GM20000 (cell line): ENCODE measurements around the gene ANAPC15.
"Not testable (repeated sequence)": the region's sequence is repeated elsewhere in the genome, so short reads cannot be mapped to it uniquely, and the experiment has no call there.

Source experiments
- DNase-seq: peaks from one replicate; pipeline ENCODE4 v3.0.0; 2012; ENCODE audit warnings: low spot score
- TF ChIP-seq, protein P1 (sequence below): IDR thresholded peaks from 2 replicates; pipeline ENCODE4 v1.5.1; 2012; ENCODE audit warnings: mild to moderate bottlenecking, control low read depth; ENCODE audit errors: extremely low read depth, missing control alignments

ANAPC15 gene

GRCh38 chr11:72112143-72112977 lies at the start of gene ANAPC15:
ANAPC15 (minus strand) TSS chr11:72112695; CDS start chr11:72111276, 1,419 bp downstream.
- TF ChIP-seq, protein P1, sequence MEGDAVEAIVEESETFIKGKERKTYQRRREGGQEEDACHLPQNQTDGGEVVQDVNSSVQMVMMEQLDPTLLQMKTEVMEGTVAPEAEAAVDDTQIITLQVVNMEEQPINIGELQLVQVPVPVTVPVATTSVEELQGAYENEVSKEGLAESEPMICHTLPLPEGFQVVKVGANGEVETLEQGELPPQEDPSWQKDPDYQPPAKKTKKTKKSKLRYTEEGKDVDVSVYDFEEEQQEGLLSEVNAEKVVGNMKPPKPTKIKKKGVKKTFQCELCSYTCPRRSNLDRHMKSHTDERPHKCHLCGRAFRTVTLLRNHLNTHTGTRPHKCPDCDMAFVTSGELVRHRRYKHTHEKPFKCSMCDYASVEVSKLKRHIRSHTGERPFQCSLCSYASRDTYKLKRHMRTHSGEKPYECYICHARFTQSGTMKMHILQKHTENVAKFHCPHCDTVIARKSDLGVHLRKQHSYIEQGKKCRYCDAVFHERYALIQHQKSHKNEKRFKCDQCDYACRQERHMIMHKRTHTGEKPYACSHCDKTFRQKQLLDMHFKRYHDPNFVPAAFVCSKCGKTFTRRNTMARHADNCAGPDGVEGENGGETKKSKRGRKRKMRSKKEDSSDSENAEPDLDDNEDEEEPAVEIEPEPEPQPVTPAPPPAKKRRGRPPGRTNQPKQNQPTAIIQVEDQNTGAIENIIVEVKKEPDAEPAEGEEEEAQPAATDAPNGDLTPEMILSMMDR, result no peak
- peak; percentile 87 for DNase-seq

DNA sequence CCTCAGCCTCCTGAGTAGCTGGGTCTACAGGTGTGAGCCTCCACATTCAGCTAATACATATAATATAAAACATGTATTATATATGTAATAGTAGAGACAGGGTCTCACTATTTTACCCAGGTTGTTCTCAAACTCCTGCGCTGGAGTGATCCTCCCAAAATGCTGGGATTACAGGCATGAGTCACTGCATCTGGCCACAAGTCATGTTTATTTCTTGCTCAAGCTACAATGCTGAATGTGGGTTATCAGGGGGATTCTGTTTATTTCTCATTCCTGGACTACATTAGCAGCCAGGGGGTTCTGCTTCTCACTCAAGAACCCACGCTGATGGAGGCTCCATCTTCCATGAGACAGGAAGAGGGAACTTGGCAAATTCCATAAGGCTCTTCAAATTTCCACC lies 47.8 kb upstream of the ANAPC15 start:
- TF ChIP-seq, protein P1, result no peak
- DNase-seq, result no peak

GRCh38 chr11:72157131-72157530 lies 44.6 kb upstream of the ANAPC15 start:
- DNase-seq, result no peak
- TF ChIP-seq, protein P1, result no peak

GRCh38 chr11:72155751-72156150 lies 43.3 kb upstream of the ANAPC15 start:
- TF ChIP-seq, protein P1, result no peak
- no peak for DNase-seq

- TF ChIP-seq, protein P1, result no peak
- DNase-seq, result no peak
These were observed 42.3 kb upstream of the ANAPC15 start for GRCh38 chr11:72154816-72155215.

GRCh38 chr11:72153874-72154273 lies 41.4 kb upstream of the ANAPC15 start:
- DNase-seq, result not testable (repeated sequence)

DNA sequence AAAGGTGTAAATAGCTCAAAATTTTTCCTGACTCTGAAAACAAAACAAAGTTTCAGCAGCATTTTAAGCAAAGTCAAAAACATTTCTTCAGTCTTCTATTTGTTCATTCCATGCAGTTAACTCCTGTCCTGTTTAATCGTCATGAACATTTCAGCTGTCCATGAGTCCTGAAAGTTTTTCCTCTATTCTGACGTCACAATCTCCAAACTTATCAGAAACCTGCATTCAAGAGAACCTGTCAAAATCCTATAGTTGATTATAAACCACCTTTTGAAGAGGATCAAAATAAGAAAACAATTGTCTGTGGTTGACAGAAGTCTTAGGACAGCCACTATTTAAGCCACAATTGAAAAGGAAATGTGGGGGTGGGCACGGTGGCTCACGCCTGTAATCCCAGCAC lies 38.4 kb upstream of the ANAPC15 start:
- TF ChIP-seq, protein P1, result no peak
- DNase-seq, result no peak

DNA sequence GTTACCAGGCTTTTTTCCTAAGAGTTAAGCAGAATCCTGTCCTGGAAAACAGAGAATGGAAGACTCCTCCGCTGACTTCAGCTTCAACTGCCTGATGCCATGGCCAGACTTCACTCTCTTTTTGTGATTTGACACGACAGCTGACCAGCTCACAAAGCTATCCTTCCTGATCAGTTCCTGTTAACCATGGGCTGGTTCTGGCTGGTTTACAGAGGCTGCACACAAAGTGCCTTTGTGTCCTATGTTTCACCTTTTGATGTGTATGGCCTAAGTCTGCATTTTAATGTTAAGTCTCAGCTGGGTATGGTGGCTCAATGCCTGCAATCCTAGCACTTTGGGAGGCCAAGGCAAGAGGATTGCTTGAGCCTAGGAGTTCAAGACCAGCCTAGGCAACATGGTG lies 34.1 kb upstream of the ANAPC15 start:
- TF ChIP-seq, protein P1, result no peak
- DNase-seq, result no peak
